SK-N-SH (cell line): ENCODE data around the gene GMPR2. TPM values are rescaled to one million over a fixed set of nuclear protein-coding genes. Genes with fewer than 3 reads are reported as not detected.

Experiments
- CTCF ChIA-PET: fragments of 300-600, 350-600 bp; formaldehyde crosslinking; extraction: SDS; loops from one replicate; lab custom pipeline; 2021; lab: Yijun Ruan, JAX
- POLR2A ChIA-PET: fragments of 350-600 bp; sonication (Branson Sonifier 250); formaldehyde crosslinking; extraction: SDS; loops from one replicate; lab custom pipeline; 2020; ENCODE audit warnings: antibody characterized with exemption, inconsistent platforms; lab: Yijun Ruan, JAX
- DNase-seq: peaks from one replicate; pipeline ENCODE4 v3.0.0; 2012
- H2AFZ ChIP-seq: fragments of 200-600 bp; sonication (generic); 2 replicates; pipeline ENCODE4 v1.8.1; 2016; ENCODE audit warnings: antibody characterized with exemption, mild to moderate bottlenecking, low read depth
- H3F3A ChIP-seq: fragments of 200-600 bp; sonication (generic); replicated peaks from 2 replicates; pipeline ENCODE3; 2016; ENCODE audit warnings: antibody characterized with exemption, mild to moderate bottlenecking; ENCODE audit not compliant: insufficient read depth
- H3K27ac ChIP-seq, 2 experiments: fragments of 200-500 bp in 1 of 2; fragments of 200-600 bp in 1 of 2; sonication (Bioruptor generic) in 1 of 2; sonication (generic), shearing (Covaris generic) in 1 of 2; 2 replicates each; pipeline versions ENCODE4 v1.5.1 to v1.6.1; 2014 to 2016; ENCODE audit warnings: low read depth in 2 of 2, inconsistent platforms in 1 of 2, low read length in 1 of 2, mild to moderate bottlenecking in 1 of 2, mixed read lengths in 1 of 2
- H3K27me3 ChIP-seq: fragments of 200-600 bp; sonication (generic), shearing (Covaris generic); 2 replicates; pipeline ENCODE4 v1.6.1; 2016; ENCODE audit warnings: mixed run types; ENCODE audit not compliant: insufficient read depth
- H3K36me3 ChIP-seq, 2 experiments: fragments of 200-500 bp in 1 of 2; fragments of 200-600 bp in 1 of 2; sonication (Bioruptor generic) in 1 of 2; sonication (generic) in 1 of 2; replicated peaks in 1 of 2; 2 replicates each; pipeline versions ENCODE3 to v1.5.1; 2014 to 2016; ENCODE audit warnings: low read length in 1 of 2, mild to moderate bottlenecking in 1 of 2; ENCODE audit not compliant: insufficient read depth in 2 of 2, control insufficient read depth in 1 of 2
- H3K4me1 ChIP-seq, 2 experiments: fragments of 200-500 bp in 1 of 2; fragments of 200-600 bp in 1 of 2; sonication (Bioruptor generic) in 1 of 2; sonication (generic), shearing (Covaris generic) in 1 of 2; 2 replicates each; pipeline versions ENCODE4 v1.5.1 to v1.6.1; 2014 to 2016; ENCODE audit warnings: low read depth in 1 of 2, low read length in 1 of 2, mixed run types in 1 of 2; ENCODE audit not compliant: insufficient read depth in 2 of 2, control insufficient read depth in 1 of 2
- H3K4me2 ChIP-seq: fragments of 200-600 bp; sonication (generic), shearing (Covaris generic); 2 replicates; pipeline ENCODE4 v1.6.1; 2017; ENCODE audit warnings: mixed run types
- H3K4me3 ChIP-seq, 2 experiments: fragments of 200-500 bp in 1 of 2; fragments of 200-600 bp in 1 of 2; sonication (Bioruptor generic) in 1 of 2; sonication (generic), shearing (Covaris generic) in 1 of 2; 2 replicates each; pipeline versions ENCODE4 v1.5.1 to v1.8.1; 2014 to 2016; ENCODE audit warnings: low read depth in 2 of 2, inconsistent platforms in 1 of 2, low read length in 1 of 2, mild to moderate bottlenecking in 1 of 2, mixed read lengths in 1 of 2, moderate library complexity in 1 of 2
- H3K79me2 ChIP-seq: fragments of 200-600 bp; sonication (generic); 2 replicates; pipeline ENCODE4 v1.8.1; 2017; ENCODE audit warnings: mild to moderate bottlenecking; ENCODE audit not compliant: insufficient read depth
- H3K9ac ChIP-seq: fragments of 200-600 bp; sonication (generic); 2 replicates; pipeline ENCODE4 v1.6.1; 2017; ENCODE audit warnings: mixed run types
- H3K9me2 ChIP-seq: fragments of 200-600 bp; sonication (generic); 2 replicates; pipeline ENCODE4 v1.6.1; 2017; ENCODE audit warnings: mixed run types
- H3K9me3 ChIP-seq: fragments of 200-600 bp; sonication (generic); 2 replicates; pipeline ENCODE4 v1.6.1; 2017; ENCODE audit warnings: mixed run types, mild to moderate bottlenecking, moderate library complexity
- H4K20me1 ChIP-seq: fragments of 200-600 bp; sonication (generic); 2 replicates; pipeline ENCODE4 v1.6.1; 2017; ENCODE audit warnings: mild to moderate bottlenecking, mixed run types; ENCODE audit not compliant: insufficient read depth
- CHD2 ChIP-seq: fragments of 150-350 bp; IDR thresholded peaks from 2 replicates; pipeline ENCODE4 v1.6.1; 2018; ENCODE audit warnings: low read length; ENCODE audit not compliant: partially characterized antibody
- CTCF ChIP-seq: fragments of 200-600 bp; sonication (generic); IDR thresholded peaks from 2 replicates; pipeline ENCODE4 v1.6.1; 2017; ENCODE audit warnings: antibody characterized with exemption, mild to moderate bottlenecking, moderate library complexity
- EP300 ChIP-seq, 2 experiments: IDR thresholded peaks; 2 replicates each; pipeline versions ENCODE4 v1.4.0 to v1.6.1; 2012; ENCODE audit warnings: borderline replicate concordance in 1 of 2, low read depth in 1 of 2, low read length in 1 of 2
- FOXJ3 ChIP-seq: sonication (generic); formaldehyde crosslinking; IDR thresholded peaks from 2 replicates; pipeline ENCODE4 v1.5.1; 2020; ENCODE audit warnings: mild to moderate bottlenecking, missing genetic modification reagents
- GATA2 ChIP-seq: sonication (generic); formaldehyde crosslinking; IDR thresholded peaks from 2 replicates; pipeline ENCODE4 v1.5.0; 2020; ENCODE audit warnings: mild to moderate bottlenecking, missing genetic modification reagents
- MAX ChIP-seq: IDR thresholded peaks from 2 replicates; pipeline ENCODE4 v1.4.0; 2012; ENCODE audit warnings: low read depth
- NFIC ChIP-seq: IDR thresholded peaks from 2 replicates; pipeline ENCODE4 v1.4.0; 2012; ENCODE audit warnings: borderline replicate concordance
- NRF1 ChIP-seq: IDR thresholded peaks from 2 replicates; pipeline ENCODE4 v1.6.1; 2012; ENCODE audit warnings: low read depth, mild to moderate bottlenecking, low read length
- SIN3A ChIP-seq: IDR thresholded peaks from 2 replicates; pipeline ENCODE4 v1.6.1; 2012; ENCODE audit warnings: low read depth, mild to moderate bottlenecking, low read length, moderate library complexity, borderline replicate concordance
- TAF1 ChIP-seq: IDR thresholded peaks from 2 replicates; pipeline ENCODE4 v1.6.1; 2012; ENCODE audit warnings: low read depth, mild to moderate bottlenecking, low read length, moderate library complexity, borderline replicate concordance
- TEAD4 ChIP-seq: IDR thresholded peaks from 2 replicates; pipeline ENCODE4 v1.4.0; 2012; ENCODE audit warnings: mild to moderate bottlenecking, borderline replicate concordance; ENCODE audit not compliant: insufficient read depth
- USF1 ChIP-seq: IDR thresholded peaks from 2 replicates; pipeline ENCODE4 v1.4.0; 2012; ENCODE audit warnings: low read depth, borderline replicate concordance
- WGBS: methylation state at CpG from one replicate; pipeline ENCODE4 v1.1.6; 2017; ENCODE audit warnings: low lambda C conversion rate; 5-methylcytosine and 5-hydroxymethylcytosine counted together
- polyA plus RNA-seq, 3 experiments: library from polyadenylated mRNA; depleted of rRNA; stranded (reverse); fragments of >200 nt; gene quantifications; 2 replicates each; pipeline ENCODE4 v1.2.3, GENCODE V29; 2012

Gene GMPR2
- polyA plus RNA-seq, 1 of the 3 experiments (the other 2 are of a cell fraction) = 97.0 TPM

- H3K27me3 ChIP-seq = no peaks in the 10 kb centered on the region
- ChIA-PET POLR2A (interaction anchor here (1.0 kb wide), 1 partner anchor 121 kb away, joined by 3 read pairs; the partner anchor contains the start of gene NYNRIN), CTCF (interaction anchor here (0.8 to 8.9 kb wide), 5 partner anchors 20 to 153 kb away, joined by 3 to 87 read pairs (median 5); partner anchors contain the start of genes CIDEB, DHRS1 and NOP9)
- no peak overlapping the region for H3K4me3 ChIP-seq
- no peaks in the 10 kb centered on the region for H4K20me1 ChIP-seq
- H3K9me3 ChIP-seq = no peaks in the 10 kb centered on the region
- TF ChIP-seq TEAD4 = no peak
- TF ChIP-seq GATA2 (CRISPR knock-in tag) = no peak
- no peaks in the 10 kb centered on the region for H3K36me3 ChIP-seq
- no peak overlapping the region for H3K27ac ChIP-seq
- H3K4me2 ChIP-seq = no peak overlapping the region
- H3K9me2 ChIP-seq = no peaks in the 10 kb centered on the region
- WGBS = 91% methylated on average over 11 of the region's 11 CpGs
- H2AFZ ChIP-seq = no peak overlapping the region
- H3K4me1 ChIP-seq = peaks cover 0 to 12% of the 10 kb centered on the region in 2 experiments; a peak in 1 of 4 replicates
- DNase-seq = no peak
- H3F3A ChIP-seq = no peaks in the 10 kb centered on the region
- H3K79me2 ChIP-seq = no peaks in the 10 kb centered on the region
- no peak overlapping the region for H3K9ac ChIP-seq
Measured at GRCh38 chr14:24277606-24278321, 45.0 kb downstream of the GMPR2 start.

DNA sequence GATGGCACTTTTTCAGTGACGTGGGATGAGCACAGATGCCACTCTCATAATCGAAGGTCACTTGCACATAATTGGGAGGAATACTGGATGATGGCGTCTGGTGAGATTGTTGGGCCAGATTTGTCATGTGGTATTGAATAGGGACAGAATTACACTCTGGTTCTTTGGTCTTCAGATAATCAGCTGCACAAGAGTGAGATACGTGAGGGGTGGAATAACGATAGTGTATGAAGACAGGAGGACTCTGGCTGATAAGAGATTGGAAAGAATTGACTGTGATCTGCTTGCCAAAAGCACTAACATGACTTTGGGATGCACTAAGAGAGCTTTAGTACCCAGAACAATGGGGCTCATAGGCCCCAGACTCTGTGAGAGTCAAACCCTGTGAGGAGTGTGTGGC, 45.7 kb downstream of the GMPR2 start:
- TF ChIP-seq TAF1 = no peak
- no peak for TF ChIP-seq NFIC
- TF ChIP-seq MAX = no peak
- no peak for TF ChIP-seq EP300 (IDR thresholded peaks at IDR 0.05; ENCODE audit: borderline replicate concordance in 1 of 2, low read depth in 1 of 2, low read length in 1 of 2)
- TF ChIP-seq FOXJ3 (CRISPR knock-in tag) = no peak
- no peak for TF ChIP-seq SIN3A
- no peak for TF ChIP-seq CHD2
- TF ChIP-seq NRF1 = no peak
- no peak for TF ChIP-seq USF1
- TF ChIP-seq CTCF = no peak
- no peak for TF ChIP-seq TEAD4
- Histone ChIP-seq H3K36me3 (no peaks in the 10 kb centered on the region), H4K20me1 (no peaks in the 10 kb centered on the region), H3K79me2 (no peaks in the 10 kb centered on the region), H3K9me3 (no peaks in the 10 kb centered on the region), H3K9ac (no peak overlapping the region), H3K9me2 (no peaks in the 10 kb centered on the region), H3K4me1 (peaks cover 0 to 12% of the 10 kb centered on the region in 2 experiments; a peak in 1 of 4 replicates), H3F3A (no peaks in the 10 kb centered on the region), H3K4me3 (no peak overlapping the region), H3K27ac (no peak overlapping the region), H3K4me2 (no peak overlapping the region), H2AFZ (no peak overlapping the region), H3K27me3 (no peaks in the 10 kb centered on the region)
- 89% methylated on average over 5 of the region's 5 CpGs for WGBS
- DNase-seq = no peak
- ChIA-PET POLR2A (interaction anchor here (1.0 kb wide), 1 partner anchor 121 kb away, joined by 3 read pairs; the partner anchor contains the start of gene NYNRIN), CTCF (interaction anchor here (1.0 to 8.9 kb wide), 7 partner anchors 10 to 158 kb away, joined by 3 to 87 read pairs (median 5); partner anchors contain the start of genes CIDEB, DHRS1 and NOP9)
